Breast epithelium (tissue), 4 donors: ENCODE results near the gene LURAP1L. TPM values are rescaled to one million over a fixed set of nuclear protein-coding genes. Genes with fewer than 3 reads are reported as not detected.
"Not testable (repeated sequence)": the region's sequence is repeated elsewhere in the genome, so short reads cannot be mapped to it uniquely, and the experiment has no call there.

Source experiments
- DNase-seq, 2 donors: peaks; one replicate each; pipeline ENCODE4 v3.0.0-alpha.2; 2019; ENCODE audit warnings: low spot score in 2 of 2
- H3K27ac ChIP-seq, 2 donors: fragments of 200-600 bp; sonication (generic) in 1 of 2; one replicate each; pipeline ENCODE4 v1.5.1; 2016 to 2019; ENCODE audit warnings: mild to moderate bottlenecking in 1 of 2
- H3K27me3 ChIP-seq, 2 donors: fragments of 200-600 bp; sonication (generic) in 1 of 2; one replicate each; pipeline versions ENCODE4 v1.5.1 to v1.6.0; 2017 to 2019; ENCODE audit warnings: control low read depth in 1 of 2, mild to moderate bottlenecking in 1 of 2
- H3K36me3 ChIP-seq: fragments of 200-600 bp; one replicate; pipeline ENCODE4 v1.5.1; 2019
- H3K4me1 ChIP-seq, 2 donors: fragments of 200-600 bp; sonication (generic); one replicate each; pipeline ENCODE4 v1.5.1; 2016 to 2019; ENCODE audit warnings: control low read depth in 1 of 2
- H3K4me3 ChIP-seq, 3 donors: fragments of 200-600 bp; sonication (generic); 1 replicate in 2 of 3; 2 replicates in 1 of 3; pipeline ENCODE4 v1.5.1; 2016 to 2019; ENCODE audit warnings: mild to moderate bottlenecking in 3 of 3, moderate library complexity in 2 of 3
- H3K9me3 ChIP-seq, 2 donors: fragments of 200-600 bp; sonication (generic) in 1 of 2; one replicate each; pipeline ENCODE4 v1.5.1; 2016 to 2019; ENCODE audit warnings: control low read depth in 1 of 2
- POLR2A ChIP-seq: fragments of 450-650 bp; IDR thresholded peaks from one replicate; pipeline ENCODE4 v1.6.1; 2016; ENCODE audit warnings: antibody characterized with exemption, mild to moderate bottlenecking, moderate library complexity
- POLR2AphosphoS5 ChIP-seq, 3 donors: sonication (generic); formaldehyde crosslinking; IDR thresholded peaks; one replicate each; pipeline ENCODE4 v1.6.1; 2017; ENCODE audit warnings: antibody characterized with exemption in 3 of 3
- intact Hi-C: fragments of 100-400 bp; cut with DNase I; formaldehyde crosslinking; loops from one replicate; pipeline ENCODE4 v1.15.1; 2023; ENCODE audit warnings: low total_unique reads
- total RNA-seq, 3 donors: library from RNA; depleted of rRNA; stranded (reverse); fragments of >200 nt; gene quantifications; one replicate each; pipeline ENCODE4 v1.1.0, GENCODE V29; 2016
- TF ChIP-seq, protein P1 (sequence below), 3 donors: fragments of 450-650 bp; IDR thresholded peaks; one replicate each; pipeline ENCODE4 v1.5.1; 2016 to 2017; ENCODE audit warnings: antibody characterized with exemption in 3 of 3, mild to moderate bottlenecking in 3 of 3, moderate library complexity in 3 of 3

Gene LURAP1L
- total RNA-seq, 3 donors from 2014 or later, result 12.3 to 25.2 (median 24.1) TPM

DNA sequence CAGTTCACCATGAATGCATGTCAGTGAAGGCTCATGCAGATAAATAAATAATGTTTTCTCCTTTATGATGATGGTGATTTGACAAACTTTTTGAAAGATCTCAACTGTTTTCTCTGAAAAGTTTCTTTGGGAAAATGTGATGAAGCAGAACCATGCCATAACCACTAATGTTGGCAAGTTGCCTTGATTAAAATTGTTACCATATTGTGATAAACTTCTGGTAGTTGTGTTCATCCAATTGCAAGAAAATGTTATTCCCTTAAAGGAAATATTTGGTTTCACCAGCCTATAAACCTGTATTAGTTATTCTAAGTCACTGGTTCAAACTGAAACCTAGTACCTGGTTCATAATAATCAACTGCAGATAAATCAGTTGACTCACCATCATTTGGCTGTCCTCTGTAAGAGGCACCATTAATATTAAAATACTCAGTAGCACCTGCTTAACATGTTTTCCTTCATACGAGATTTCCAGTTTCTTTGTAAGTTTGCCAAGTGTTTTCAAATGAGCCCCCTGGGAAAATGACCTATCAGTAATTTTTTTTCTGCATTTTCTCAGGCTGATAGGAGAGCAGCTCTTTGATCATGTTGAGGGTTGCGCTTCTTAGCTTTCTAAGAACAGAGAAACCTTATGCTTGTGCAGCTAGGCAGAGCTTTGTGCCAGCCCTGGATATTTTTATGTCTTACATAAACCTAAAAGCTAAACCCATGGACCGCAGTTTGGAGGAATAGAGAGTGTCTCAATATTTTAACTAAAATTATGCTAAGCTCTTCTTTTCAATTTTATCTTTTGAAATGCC is 88.0 kb downstream of the LURAP1L start:
- Histone ChIP-seq H3K9me3 (no peaks in the 10 kb centered on the region), H3K27me3 (no peaks in the 10 kb centered on the region)
- intact Hi-C loops, result no loop called here

GRCh38 chr9:12863618-12864017 is 88.8 kb downstream of the LURAP1L start:
- Histone ChIP-seq H3K36me3 (no peaks in the 10 kb centered on the region), H3K27me3 (no peaks in the 10 kb centered on the region), H3K27ac (no peak overlapping the region), H3K9me3 (no peaks in the 10 kb centered on the region), H3K4me1 (no peaks in the 10 kb centered on the region), H3K4me3 (no peak overlapping the region)
- intact Hi-C loops, result no loop called here
- DNase-seq, result no peak
- TF ChIP-seq POLR2AphosphoS5 (IDR thresholded peaks at IDR 0.05) (no peak), POLR2A (no peak)
- TF ChIP-seq, protein P1, sequence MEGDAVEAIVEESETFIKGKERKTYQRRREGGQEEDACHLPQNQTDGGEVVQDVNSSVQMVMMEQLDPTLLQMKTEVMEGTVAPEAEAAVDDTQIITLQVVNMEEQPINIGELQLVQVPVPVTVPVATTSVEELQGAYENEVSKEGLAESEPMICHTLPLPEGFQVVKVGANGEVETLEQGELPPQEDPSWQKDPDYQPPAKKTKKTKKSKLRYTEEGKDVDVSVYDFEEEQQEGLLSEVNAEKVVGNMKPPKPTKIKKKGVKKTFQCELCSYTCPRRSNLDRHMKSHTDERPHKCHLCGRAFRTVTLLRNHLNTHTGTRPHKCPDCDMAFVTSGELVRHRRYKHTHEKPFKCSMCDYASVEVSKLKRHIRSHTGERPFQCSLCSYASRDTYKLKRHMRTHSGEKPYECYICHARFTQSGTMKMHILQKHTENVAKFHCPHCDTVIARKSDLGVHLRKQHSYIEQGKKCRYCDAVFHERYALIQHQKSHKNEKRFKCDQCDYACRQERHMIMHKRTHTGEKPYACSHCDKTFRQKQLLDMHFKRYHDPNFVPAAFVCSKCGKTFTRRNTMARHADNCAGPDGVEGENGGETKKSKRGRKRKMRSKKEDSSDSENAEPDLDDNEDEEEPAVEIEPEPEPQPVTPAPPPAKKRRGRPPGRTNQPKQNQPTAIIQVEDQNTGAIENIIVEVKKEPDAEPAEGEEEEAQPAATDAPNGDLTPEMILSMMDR (IDR thresholded peaks at IDR 0.05), result no peak

More for the DNA sequence above, 88.0 kb downstream of the LURAP1L start:
- Histone ChIP-seq H3K4me3 (no peak overlapping the region), H3K27ac (no peak overlapping the region), H3K36me3 (no peaks in the 10 kb centered on the region), H3K4me1 (no peaks in the 10 kb centered on the region)
- DNase-seq, result no peak
- TF ChIP-seq POLR2A, result no peak
- no peak for TF ChIP-seq POLR2AphosphoS5 (IDR thresholded peaks at IDR 0.05)
- TF ChIP-seq, protein P1 (IDR thresholded peaks at IDR 0.05), result no peak

- DNase-seq, H3K36me3 ChIP-seq, H3K9me3 ChIP-seq, H3K27ac ChIP-seq, H3K27me3 ChIP-seq, H3K4me3 ChIP-seq, H3K4me1 ChIP-seq, intact Hi-C loops: not testable (repeated sequence)
Observed at GRCh38 chr9:12865380-12865779, 90.6 kb downstream of the LURAP1L start.

Other genes starting within 250 kb of the LURAP1L start
- gene TYRP1, start 81.6 kb upstream of the LURAP1L start, total RNA-seq, result not detected